Adipocyte (in vitro differentiated cells): ENCODE results near the gene NDRG4.

Experiments
- DNase-seq: peaks from one replicate; pipeline ENCODE4 v3.0.0-alpha.2; 2015; ENCODE audit warnings: low read depth
- H3K27me3 ChIP-seq: replicated peaks from 2 replicates; pipeline ENCODE4 v1.7.0; 2013; ENCODE audit warnings: mild to moderate bottlenecking, low read length, moderate library complexity; ENCODE audit not compliant: control insufficient read depth, insufficient read depth
- H3K36me3 ChIP-seq: 2 replicates; pipeline ENCODE4 v1.7.0; 2013; ENCODE audit warnings: low read length, mild to moderate bottlenecking, moderate library complexity; ENCODE audit not compliant: control insufficient read depth, insufficient read depth, severe bottlenecking
- H3K4me1 ChIP-seq: 2 replicates; pipeline ENCODE4 v1.7.0; 2013; ENCODE audit warnings: mild to moderate bottlenecking, low read length, moderate library complexity; ENCODE audit not compliant: control insufficient read depth, insufficient read depth
- H3K4me3 ChIP-seq: 2 replicates; pipeline ENCODE4 v1.7.0; 2013; ENCODE audit warnings: mild to moderate bottlenecking, low read length, moderate library complexity
- H3K9ac ChIP-seq: 2 replicates; pipeline ENCODE4 v1.7.0; 2013; ENCODE audit warnings: mild to moderate bottlenecking, low read length, moderate library complexity
- H3K9me3 ChIP-seq: 2 replicates; pipeline ENCODE4 v1.7.0; 2013; ENCODE audit warnings: mild to moderate bottlenecking, low read length, moderate library complexity; ENCODE audit not compliant: control insufficient read depth

NDRG4 gene

GRCh38 chr16:58506241-58507194 lies 6.6 kb downstream of the NDRG4 start:
- Histone ChIP-seq H3K9me3 (no peaks in the 10 kb centered on the region), H3K4me1 (no peaks in the 10 kb centered on the region), H3K36me3 (no peaks in the 10 kb centered on the region), H3K4me3 (no peak overlapping the region), H3K27me3 (peaks cover 14% of the 10 kb centered on the region), H3K9ac (no peak overlapping the region)
- DNase-seq, result no peak

GRCh38 chr16:58507195-58507962 lies 7.4 kb downstream of the NDRG4 start:
- DNase-seq, result no peak
- no peaks in the 10 kb centered on the region for H3K36me3 ChIP-seq
- H3K4me3 ChIP-seq, result no peak overlapping the region

GRCh38 chr16:58507963-58508670 lies 8.2 kb downstream of the NDRG4 start:
- Histone ChIP-seq H3K36me3 (no peaks in the 10 kb centered on the region), H3K4me3 (no peak overlapping the region)

More at GRCh38 chr16:58507195-58507962, 7.4 kb downstream of the NDRG4 start:
- Histone ChIP-seq H3K4me1 (no peaks in the 10 kb centered on the region), H3K9me3 (no peaks in the 10 kb centered on the region), H3K27me3 (peaks cover 6% of the 10 kb centered on the region), H3K9ac (no peak overlapping the region)

DNA sequence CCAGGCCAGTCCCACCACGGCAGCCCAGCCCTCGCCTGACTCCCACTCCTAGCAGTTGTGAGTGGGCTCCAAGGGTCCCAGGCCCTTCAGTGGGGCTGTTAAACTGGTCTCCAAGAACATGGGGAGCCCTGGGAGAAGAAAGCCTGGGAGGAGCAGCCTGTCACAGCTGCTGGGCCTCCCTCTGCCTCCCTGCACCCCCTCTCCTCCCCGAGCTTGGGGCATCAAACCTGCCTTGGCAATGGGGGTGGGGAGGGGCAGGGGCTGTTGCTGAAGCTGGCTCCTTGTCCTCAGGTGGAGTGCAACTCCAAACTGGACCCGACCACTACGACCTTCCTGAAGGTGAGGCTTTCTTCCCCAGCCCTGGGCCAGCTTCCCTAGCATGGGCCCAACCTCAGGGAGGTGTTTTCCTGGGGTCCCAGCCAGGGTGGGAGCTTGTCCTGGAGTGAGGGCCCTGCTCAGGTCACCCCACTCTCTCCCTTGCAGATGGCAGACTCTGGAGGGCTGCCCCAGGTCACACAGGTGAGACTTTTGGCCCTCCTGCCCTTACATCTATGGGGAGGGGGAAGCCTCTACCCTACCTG lies 8.8 kb downstream of the NDRG4 start:
- no peak for DNase-seq
- no peaks in the 10 kb centered on the region for H3K27me3 ChIP-seq
- no peaks in the 10 kb centered on the region for H3K36me3 ChIP-seq
- H3K9me3 ChIP-seq, result no peaks in the 10 kb centered on the region
- no peak overlapping the region for H3K9ac ChIP-seq
- H3K4me3 ChIP-seq, result no peak overlapping the region
- no peaks in the 10 kb centered on the region for H3K4me1 ChIP-seq

More at GRCh38 chr16:58507963-58508670, 8.2 kb downstream of the NDRG4 start:
- H3K9me3 ChIP-seq, result no peaks in the 10 kb centered on the region
- H3K4me1 ChIP-seq, result no peaks in the 10 kb centered on the region
- DNase-seq, result no peak
- H3K27me3 ChIP-seq, result no peaks in the 10 kb centered on the region
- H3K9ac ChIP-seq, result no peak overlapping the region

GRCh38 chr16:58509256-58510096 lies 9.5 kb downstream of the NDRG4 start:
- no peak overlapping the region for H3K4me3 ChIP-seq
- no peaks in the 10 kb centered on the region for H3K4me1 ChIP-seq
- H3K36me3 ChIP-seq, result no peaks in the 10 kb centered on the region
- H3K9me3 ChIP-seq, result no peaks in the 10 kb centered on the region
- H3K9ac ChIP-seq, result no peak overlapping the region
- no peak for DNase-seq
- no peaks in the 10 kb centered on the region for H3K27me3 ChIP-seq

GRCh38 chr16:58510097-58510775 lies 10.3 kb downstream of the NDRG4 start:
- H3K4me1 ChIP-seq, result peaks cover 6% of the 10 kb centered on the region
- H3K4me3 ChIP-seq, result no peak overlapping the region
- no peaks in the 10 kb centered on the region for H3K27me3 ChIP-seq
- H3K36me3 ChIP-seq, result no peaks in the 10 kb centered on the region
- H3K9me3 ChIP-seq, result no peaks in the 10 kb centered on the region
- DNase-seq, result no peak
- no peak overlapping the region for H3K9ac ChIP-seq

- Histone ChIP-seq H3K27me3 (no peaks in the 10 kb centered on the region), H3K9ac (no peak overlapping the region), H3K4me1 (peaks cover 6% of the 10 kb centered on the region), H3K9me3 (no peaks in the 10 kb centered on the region), H3K4me3 (no peak overlapping the region), H3K36me3 (no peaks in the 10 kb centered on the region)
- no peak for DNase-seq
These were observed 11.1 kb downstream of the NDRG4 start for GRCh38 chr16:58510776-58511628.

- DNase-seq, result peak; percentile 85
- peaks cover 7% of the 10 kb centered on the region for H3K36me3 ChIP-seq
- peaks cover 11% of the 10 kb centered on the region for H3K4me1 ChIP-seq
These were observed 12.2 kb downstream of the NDRG4 start for GRCh38 chr16:58511933-58512815.

DNA sequence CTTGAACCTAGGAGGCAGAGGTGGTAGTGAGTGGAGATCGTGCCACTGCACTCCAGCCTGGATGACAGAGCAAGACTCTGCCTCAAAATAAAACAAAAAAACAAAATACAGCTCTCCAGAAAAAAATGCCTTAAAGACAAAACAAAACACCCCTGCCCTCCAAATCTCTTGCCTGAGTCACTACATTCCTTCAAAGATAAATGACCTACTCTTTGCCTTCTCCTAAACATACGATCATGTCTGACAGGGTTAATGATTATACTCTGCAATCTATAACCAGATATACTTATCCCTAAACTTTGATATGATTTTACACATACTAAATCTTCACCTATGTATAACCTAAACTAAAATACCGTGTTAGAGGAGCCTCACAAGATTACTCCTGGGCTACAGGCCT lies 13.9 kb downstream of the NDRG4 start:
- peak; percentile 17 for DNase-seq
- peaks cover 11% of the 10 kb centered on the region for H3K4me1 ChIP-seq

More at GRCh38 chr16:58511933-58512815, 12.2 kb downstream of the NDRG4 start:
- H3K27me3 ChIP-seq, result no peaks in the 10 kb centered on the region
- no peak overlapping the region for H3K9ac ChIP-seq
- H3K9me3 ChIP-seq, result no peaks in the 10 kb centered on the region
- no peak overlapping the region for H3K4me3 ChIP-seq

More for the DNA sequence above, 13.9 kb downstream of the NDRG4 start:
- no peaks in the 10 kb centered on the region for H3K27me3 ChIP-seq
- no peak overlapping the region for H3K4me3 ChIP-seq
- no peak overlapping the region for H3K9ac ChIP-seq
- peaks cover 22% of the 10 kb centered on the region for H3K36me3 ChIP-seq
- H3K9me3 ChIP-seq, result no peaks in the 10 kb centered on the region
